MV-4-11 (cell line): ENCODE measurements around the gene DENND2C.

Source experiments
- DNase-seq: peaks from one replicate; lab custom pipeline; 2025; lab: John Stamatoyannopoulos, UW

The DENND2C gene

GRCh38 chr1:114676115-114676514, 6.3 kb upstream of the DENND2C start:
- no peak for DNase-seq

DNA sequence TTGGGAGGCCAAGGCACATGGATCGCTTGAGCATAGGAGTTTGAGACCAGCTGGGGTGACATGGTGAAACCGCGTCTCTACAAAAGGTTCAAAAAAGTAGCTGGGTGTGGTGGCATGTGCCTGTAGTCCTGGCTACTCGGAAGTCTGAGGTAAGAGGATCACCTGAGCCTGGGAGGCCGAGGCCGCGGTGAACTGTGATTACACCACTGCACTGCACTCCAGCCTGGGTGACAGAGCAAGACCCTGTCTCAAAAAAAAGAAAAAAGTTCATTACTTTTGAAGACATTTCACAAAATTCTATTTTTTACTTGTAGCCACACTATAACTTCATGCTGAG, 2.1 kb upstream of the DENND2C start:
- DNase-seq = no peak

DNA sequence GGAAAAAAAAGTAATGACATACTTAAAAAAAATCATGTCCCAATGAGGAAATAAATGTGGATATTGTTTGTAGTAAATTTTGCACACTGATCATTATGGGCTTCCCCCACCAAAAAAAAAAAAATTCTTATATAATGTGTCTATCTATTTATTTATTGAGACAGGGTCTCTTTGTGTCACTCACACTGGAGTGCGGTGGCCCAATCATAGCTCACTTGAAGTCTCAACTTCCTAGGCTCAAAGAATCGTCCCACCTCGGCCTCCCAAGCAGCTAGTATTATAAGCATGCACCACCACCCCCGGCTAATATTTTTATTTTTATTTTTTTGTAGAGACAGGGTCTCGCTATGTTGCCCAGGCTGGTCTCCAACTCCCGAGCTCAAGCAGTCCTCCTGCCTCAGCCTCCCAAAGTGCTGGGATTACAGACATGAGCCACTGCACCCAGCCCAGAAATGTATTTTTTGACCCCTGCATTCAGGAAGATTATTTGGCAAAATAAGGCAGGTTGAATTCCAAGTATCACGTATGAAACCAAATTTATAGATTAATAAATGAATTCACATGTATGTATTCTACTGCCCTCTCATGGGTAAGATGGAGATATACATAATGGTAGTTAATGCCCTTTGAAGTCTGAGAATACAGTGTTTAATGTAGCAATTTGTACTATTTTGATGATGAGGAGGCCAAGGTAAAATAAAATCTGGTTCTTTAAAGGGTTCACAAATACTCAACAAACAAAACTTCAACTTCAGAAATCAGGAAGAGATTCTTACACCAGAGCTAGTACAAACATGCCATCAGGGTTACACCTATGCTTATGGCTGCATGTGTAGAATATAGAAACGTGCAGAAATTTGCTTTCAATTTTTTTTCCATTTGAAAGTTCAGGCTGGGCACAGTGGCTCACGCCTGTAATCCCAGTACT, 1.4 kb upstream of the DENND2C start:
- peak; percentile 9 for DNase-seq

DNA sequence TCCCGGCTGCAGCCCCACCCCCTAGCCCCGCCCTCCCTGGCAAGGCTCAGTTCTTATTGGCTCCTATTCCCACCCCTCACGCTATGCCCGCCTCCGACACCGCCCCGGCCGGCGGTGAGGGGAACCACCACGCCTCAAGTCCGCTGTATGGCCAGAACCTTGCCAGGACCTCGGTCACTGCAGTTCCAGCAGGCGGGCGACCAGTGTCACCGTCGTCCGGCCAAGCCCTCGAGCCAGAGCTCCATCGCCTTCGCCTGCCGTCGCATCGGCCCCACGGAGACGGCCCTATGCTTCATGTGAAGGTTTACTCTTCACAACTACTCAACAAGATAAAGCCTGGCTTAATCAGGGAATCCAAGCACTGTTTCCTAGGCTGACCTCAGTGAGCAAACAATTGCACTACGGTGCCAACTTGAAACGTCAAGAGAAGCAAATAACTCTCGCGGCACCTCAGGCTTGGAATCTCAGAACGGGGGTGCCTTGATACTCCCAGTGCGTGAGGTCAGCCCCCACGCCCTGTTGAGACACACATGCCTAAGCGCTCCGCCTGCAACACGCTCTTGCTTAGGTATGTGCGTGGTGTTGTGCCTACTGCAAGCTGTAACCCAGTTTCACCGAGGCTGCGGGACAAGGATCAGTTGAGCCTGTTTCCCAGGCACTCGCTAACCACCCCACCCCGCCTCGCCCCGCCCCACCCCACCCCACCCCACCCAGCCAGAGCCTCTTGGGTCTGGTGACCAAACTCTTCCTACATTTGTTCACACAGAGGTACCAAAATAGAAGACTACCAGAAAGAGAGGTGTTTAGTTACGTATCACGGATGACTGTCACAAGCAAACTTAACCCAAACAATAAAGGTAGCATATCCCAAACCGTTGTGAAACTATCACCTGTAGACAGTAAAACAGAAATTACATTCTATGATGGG, 498 bp upstream of the DENND2C start:
- DNase-seq = peak; percentile 65

GRCh38 chr1:114668784-114669561, 876 bp downstream of the DENND2C start:
- no peak for DNase-seq

GRCh38 chr1:114668373-114668772, 1.5 kb downstream of the DENND2C start:
- no peak for DNase-seq

DNA sequence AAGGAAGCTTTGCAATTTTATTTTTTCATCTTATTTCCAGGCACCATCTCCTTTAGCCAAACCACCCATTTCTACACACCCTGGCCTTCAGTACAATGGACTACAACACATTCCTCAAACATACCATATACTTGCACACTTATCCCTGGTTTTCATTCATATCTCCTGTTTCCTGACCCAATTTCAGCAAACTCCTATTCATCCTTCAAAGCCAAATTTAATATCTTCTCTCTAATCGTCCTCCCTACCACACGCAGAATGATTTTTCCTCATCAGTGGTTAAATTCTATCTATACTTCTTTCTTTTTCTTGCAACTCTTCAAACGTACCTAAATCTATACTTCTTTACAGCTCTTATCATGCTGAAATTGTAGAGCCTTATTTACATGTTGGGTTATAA, 2.9 kb downstream of the DENND2C start:
- no peak for DNase-seq

- DNase-seq = no peak
Observed at GRCh38 chr1:114660238-114660637, 9.6 kb downstream of the DENND2C start.

- no peak for DNase-seq
Observed at GRCh38 chr1:114651893-114652292, 18.0 kb downstream of the DENND2C start.

DNA sequence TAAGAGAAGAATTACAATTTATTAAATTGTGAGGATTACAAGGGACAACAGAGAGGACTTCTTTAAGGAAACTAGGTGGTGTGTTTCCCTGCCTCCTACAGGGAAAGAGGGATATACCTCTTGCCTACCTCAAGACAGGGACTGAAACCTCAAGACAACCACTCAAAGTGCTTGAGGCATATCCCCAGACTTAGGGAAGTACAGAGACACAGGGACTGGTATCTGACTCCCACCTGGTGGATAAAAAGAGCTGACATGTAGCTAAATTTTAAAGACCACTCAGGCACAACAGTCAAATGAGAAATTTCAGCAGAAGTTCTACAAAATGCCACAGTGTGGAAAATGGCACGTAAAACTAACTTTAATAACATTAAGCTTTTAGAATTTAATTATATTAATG, 21.3 kb downstream of the DENND2C start:
- DNase-seq = no peak

DNA sequence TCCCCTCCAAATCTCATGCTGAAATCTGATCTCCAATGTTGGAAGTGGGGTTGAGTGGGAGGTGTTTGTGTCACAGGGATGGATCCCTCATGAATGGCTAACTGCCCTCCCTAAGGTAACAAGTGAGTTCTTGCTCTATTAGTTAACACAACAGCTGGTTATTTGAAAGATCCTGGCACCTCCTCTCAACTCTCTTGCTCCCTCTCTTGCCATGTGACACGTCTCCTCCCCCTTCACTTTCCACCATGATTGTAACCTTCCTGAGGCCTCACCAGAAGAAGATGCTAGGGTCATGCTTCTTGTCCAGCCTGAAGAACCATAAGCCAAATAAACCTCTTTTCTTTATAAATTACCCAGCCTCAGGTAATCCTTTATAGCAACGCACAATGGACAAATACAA, 28.5 kb downstream of the DENND2C start:
- DNase-seq = no peak

GRCh38 chr1:114638910-114639309, 30.9 kb downstream of the DENND2C start:
- DNase-seq = no peak

GRCh38 chr1:114632427-114632826, 37.4 kb downstream of the DENND2C start:
- no peak for DNase-seq

DNA sequence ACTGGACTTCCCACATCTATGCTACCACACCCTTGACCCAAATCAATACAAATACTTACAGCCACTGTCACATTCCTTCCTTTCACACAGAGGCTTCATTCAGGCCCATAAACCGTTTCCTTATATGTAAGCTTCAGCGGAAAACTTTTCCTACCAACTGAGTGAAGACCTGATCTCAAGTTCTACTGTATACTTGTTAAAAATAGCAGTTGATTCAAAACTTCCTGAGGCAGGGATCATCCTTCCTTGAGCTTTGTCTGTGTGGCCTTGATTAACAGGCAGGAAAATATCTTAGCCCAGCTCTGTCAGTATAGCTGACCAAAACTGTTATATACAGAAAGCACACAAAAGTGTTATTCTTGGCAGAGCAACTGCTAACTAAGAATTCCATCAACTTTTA, 42.7 kb downstream of the DENND2C start:
- DNase-seq = no peak

- DNase-seq = no peak
Observed at GRCh38 chr1:114623364-114623763, 46.5 kb downstream of the DENND2C start.

GRCh38 chr1:114620419-114620818, 49.4 kb downstream of the DENND2C start:
- DNase-seq = no peak

GRCh38 chr1:114618606-114619005, 51.2 kb downstream of the DENND2C start:
- DNase-seq = no peak

GRCh38 chr1:114610546-114611245, 59.2 kb downstream of the DENND2C start:
- DNase-seq = no peak

DNA sequence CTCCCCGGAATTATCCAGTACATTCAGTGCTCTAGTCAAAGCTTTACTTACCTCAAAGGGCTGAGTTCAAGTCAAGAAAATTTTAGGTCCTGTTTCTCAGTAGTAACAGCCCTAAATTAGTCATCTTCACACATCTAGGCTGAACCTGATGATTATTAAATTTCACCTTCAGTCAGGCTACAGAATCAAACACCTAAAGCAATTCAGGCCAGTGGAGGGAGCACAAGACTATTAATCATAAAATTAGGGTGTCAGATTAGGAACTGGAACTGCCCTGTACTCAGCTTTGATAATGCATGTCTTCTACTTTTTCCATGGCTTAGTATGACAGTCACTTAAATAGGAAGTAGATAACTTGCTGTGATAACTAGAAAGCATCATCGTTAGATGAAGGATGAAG, 60.0 kb downstream of the DENND2C start:
- no peak for DNase-seq

DNA sequence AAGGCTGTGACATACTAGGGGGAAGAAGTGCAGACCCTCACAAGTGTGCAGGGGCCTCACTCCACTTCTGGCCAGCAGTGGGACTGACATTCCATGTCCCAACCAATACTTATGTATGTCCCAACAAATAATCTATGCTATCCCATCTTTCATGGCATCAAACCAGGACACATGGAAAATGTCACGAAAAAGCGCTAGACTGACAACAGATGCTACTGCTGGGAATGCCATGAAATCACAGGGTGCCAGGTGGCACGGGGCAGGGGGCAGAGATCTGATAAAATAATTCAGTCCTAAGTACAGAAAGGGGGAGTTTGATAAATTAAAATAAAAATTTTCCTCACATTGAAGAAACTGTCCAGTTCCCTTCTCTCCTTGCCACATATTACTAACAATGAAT, 60.8 kb downstream of the DENND2C start:
- DNase-seq = no peak

DNA sequence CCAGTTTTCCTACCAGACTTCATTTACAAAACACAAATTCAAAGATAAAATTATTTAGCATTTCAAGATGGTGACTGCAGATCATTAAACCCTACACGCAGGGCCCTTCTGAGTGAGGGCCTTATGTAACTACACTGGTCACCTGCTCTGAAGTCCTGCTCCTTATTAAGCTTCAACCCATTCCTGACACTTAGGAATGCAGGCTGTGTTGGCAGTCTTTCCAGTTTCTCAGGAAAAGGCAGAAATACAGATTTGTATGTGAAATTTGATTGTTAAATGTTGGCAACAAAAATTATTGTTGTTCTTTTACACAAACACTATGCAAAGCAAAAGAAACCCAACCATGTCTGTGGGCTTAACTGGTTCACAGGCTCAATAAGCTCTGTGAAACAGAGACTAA, 62.6 kb downstream of the DENND2C start:
- no peak for DNase-seq

DNA sequence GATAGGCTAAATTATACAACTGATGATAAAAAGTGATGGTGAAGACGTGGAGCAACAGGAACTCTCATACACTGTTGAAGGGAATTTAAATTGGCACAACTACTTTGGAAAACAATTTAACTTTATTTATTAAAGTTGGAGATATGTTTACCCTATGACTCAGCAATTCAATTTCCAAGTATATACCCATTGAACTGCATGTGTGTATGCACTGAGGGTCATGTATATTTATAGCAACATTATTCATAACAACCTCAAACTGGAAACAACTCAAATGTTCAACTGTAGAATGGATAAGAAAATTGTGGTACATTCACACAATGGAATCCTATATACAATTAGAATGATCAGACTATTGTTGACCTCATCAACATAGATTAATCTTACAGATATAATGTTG, 71.9 kb downstream of the DENND2C start:
- DNase-seq = no peak
